Measurements from ENCODE around the gene POPDC2. TPM values are rescaled to one million over a fixed set of nuclear protein-coding genes. Genes with fewer than 3 reads are reported as not detected.
A peak's percentile ranks its signal among the peaks of the same experiment; 100 is the strongest.

The POPDC2 gene, protein sequence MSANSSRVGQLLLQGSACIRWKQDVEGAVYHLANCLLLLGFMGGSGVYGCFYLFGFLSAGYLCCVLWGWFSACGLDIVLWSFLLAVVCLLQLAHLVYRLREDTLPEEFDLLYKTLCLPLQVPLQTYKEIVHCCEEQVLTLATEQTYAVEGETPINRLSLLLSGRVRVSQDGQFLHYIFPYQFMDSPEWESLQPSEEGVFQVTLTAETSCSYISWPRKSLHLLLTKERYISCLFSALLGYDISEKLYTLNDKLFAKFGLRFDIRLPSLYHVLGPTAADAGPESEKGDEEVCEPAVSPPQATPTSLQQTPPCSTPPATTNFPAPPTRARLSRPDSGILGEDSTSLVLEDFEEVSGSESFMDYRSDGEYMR
- total RNA-seq, result 1 to 10 TPM; 2.3 to 3.1 TPM

DNA sequence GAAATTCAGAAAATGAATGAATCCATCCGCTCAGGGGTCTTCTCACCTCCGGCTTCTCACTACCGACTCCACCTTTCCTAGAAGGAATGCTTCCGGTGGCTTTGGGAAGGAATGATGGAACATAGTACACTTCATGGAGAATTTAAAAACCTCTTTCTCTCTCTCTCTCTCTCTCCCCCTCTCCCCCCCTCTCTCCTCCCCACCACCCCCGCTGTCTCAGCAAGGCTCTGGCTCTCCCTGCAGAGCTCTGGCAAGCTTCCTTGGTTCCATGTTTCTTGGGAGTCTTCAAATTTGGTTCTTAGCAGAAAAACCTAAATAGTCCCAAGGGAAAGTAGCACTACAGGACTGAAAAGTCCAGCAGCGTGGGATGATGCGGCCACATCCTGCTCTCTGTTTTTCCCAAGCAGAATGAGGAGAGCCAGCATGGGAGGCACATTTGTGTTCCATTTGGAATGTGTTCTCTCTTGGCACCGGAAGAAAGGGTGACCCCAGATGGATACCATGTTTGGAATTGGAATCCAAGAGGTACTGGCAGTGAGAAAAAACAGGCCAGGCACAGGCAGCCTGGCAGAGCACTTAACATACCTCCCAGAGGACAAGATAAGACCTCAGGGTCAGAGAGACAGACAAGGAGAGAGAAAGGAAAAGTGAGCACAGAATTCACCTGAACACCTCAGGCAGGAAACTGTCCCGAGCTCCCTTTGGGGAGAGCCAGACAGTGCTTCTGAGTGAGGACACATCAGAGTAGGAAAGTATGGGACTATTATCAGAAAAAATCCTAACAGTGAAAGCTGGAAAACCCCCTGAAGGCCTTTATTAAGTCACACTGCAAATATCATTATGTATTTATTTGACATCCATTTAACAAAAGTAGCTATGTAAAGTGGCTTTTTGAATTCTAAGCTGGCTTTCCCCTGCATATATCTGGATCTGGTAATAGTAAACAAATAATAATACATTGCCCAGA, at the start of gene POPDC2:
Gene POPDC2, minus strand, starts transcription at position 116 of the 967 bp plus-strand sequence. CDS start 166 bp downstream, outside the sequence.
- CTCF ChIA-PET, result no interaction called here

GRCh38 chr3:119703820-119704531, 43.6 kb upstream of the POPDC2 start:
- Mint-ChIP-seq H3K4me3 (peak overlapping the region; percentile 66), H3K9me3 (ENCODE audit: low read depth) (peaks cover 4% of the 10 kb centered on the region), H3K27me3 (peaks cover 16% of the 10 kb centered on the region), H3K36me3 (peaks cover 9% of the 10 kb centered on the region), H3K27ac (no peak overlapping the region), H3K4me1 (peaks cover 42% of the 10 kb centered on the region)
- DNase-seq (no peak), ATAC-seq (no peak)
- CTCF ChIA-PET, result interaction anchor here (1.0 to 1.6 kb wide), 2 partner anchors 13 to 463 kb away, joined by 3 to 7 read pairs; partner anchors contain the start of gene B4GALT4

More for the DNA sequence above, at the start of gene POPDC2:
- Mint-ChIP-seq H3K27ac (no peak within 1 kb of the TSS), H3K27me3 (no peaks in the 10 kb centered on the region), H3K9me3 (ENCODE audit: low read depth) (no peaks in the 10 kb centered on the region), H3K4me1 (peaks cover 20% of the 10 kb centered on the region), H3K4me3 (no peak within 1 kb of the TSS), H3K36me3 (peaks cover 2% of the 10 kb centered on the region)
- DNase-seq (no peak), ATAC-seq (no peak)

GRCh38 chr3:119702530-119703527, 42.4 kb upstream of the POPDC2 start, which contains the start of gene CFAP91:
TSS of gene CFAP91 (plus strand) at chr3:119703022. CDS start at chr3:119703099, 77 bp downstream.
- Mint-ChIP-seq H3K27ac (no peak within 1 kb of the TSS), H3K9me3 (ENCODE audit: low read depth) (peaks cover 4% of the 10 kb centered on the region), H3K36me3 (peaks cover 9% of the 10 kb centered on the region), H3K4me1 (peaks cover 42% of the 10 kb centered on the region), H3K4me3 (peak within 1 kb of the TSS; percentile 66), H3K27me3 (peaks cover 16% of the 10 kb centered on the region)
- CTCF ChIA-PET, result no interaction called here
- peak; percentile 91 for DNase-seq
- ATAC-seq, result peak; percentile 95

- ATAC-seq (no peak), DNase-seq (no peak)
- Mint-ChIP-seq H3K4me1 (peaks cover 46% of the 10 kb centered on the region), H3K27me3 (peaks cover 16% of the 10 kb centered on the region), H3K36me3 (peaks cover 9% of the 10 kb centered on the region), H3K9me3 (ENCODE audit: low read depth) (peaks cover 4% of the 10 kb centered on the region), H3K4me3 (no peak overlapping the region), H3K27ac (peak overlapping the region; percentile 62)
- CTCF ChIA-PET, result interaction anchor here (1.2 kb wide), 1 partner anchor 24 kb away, joined by 3 read pairs; the partner anchor contains the start of gene COX17
Measured at GRCh38 chr3:119700920-119701734, 40.7 kb upstream of the POPDC2 start.

GRCh38 chr3:119700269-119700919, 40.0 kb upstream of the POPDC2 start:
- peak overlapping the region; percentile 62 for H3K27ac Mint-ChIP-seq
- ATAC-seq (peak; percentile 16), DNase-seq (peak; percentile 59)
- H3K9me3 Mint-ChIP-seq (ENCODE audit: low read depth), result peaks cover 4% of the 10 kb centered on the region
- no peak overlapping the region for H3K4me3 Mint-ChIP-seq
- CTCF ChIA-PET, result interaction anchor here (1.2 kb wide), 1 partner anchor 24 kb away, joined by 3 read pairs; the partner anchor contains the start of gene COX17
- H3K36me3 Mint-ChIP-seq, result peaks cover 9% of the 10 kb centered on the region
- peaks cover 14% of the 10 kb centered on the region for H3K27me3 Mint-ChIP-seq
- H3K4me1 Mint-ChIP-seq, result peaks cover 49% of the 10 kb centered on the region

GRCh38 chr3:119697394-119697793, 37.0 kb upstream of the POPDC2 start:
- Mint-ChIP-seq H3K4me1 (peaks cover 36% of the 10 kb centered on the region), H3K36me3 (peaks cover 9% of the 10 kb centered on the region), H3K4me3 (no peak overlapping the region), H3K27me3 (no peaks in the 10 kb centered on the region), H3K27ac (no peak overlapping the region), H3K9me3 (ENCODE audit: low read depth) (peaks cover 4% of the 10 kb centered on the region)
- DNase-seq (no peak), ATAC-seq (no peak)
- CTCF ChIA-PET, result interaction anchor here (0.8 kb wide), 1 partner anchor 17 kb away, joined by 4 read pairs; no protein-coding TSS in a partner anchor

- no peak overlapping the region for H3K27ac Mint-ChIP-seq
- H3K9me3 Mint-ChIP-seq (ENCODE audit: low read depth), result no peaks in the 10 kb centered on the region
- peaks cover 3% of the 10 kb centered on the region for H3K36me3 Mint-ChIP-seq
- ATAC-seq (no peak), DNase-seq (no peak)
- peaks cover 18% of the 10 kb centered on the region for H3K4me1 Mint-ChIP-seq
- no peak overlapping the region for H3K4me3 Mint-ChIP-seq
- peaks cover under 1% of the 10 kb centered on the region for H3K27me3 Mint-ChIP-seq
- CTCF ChIA-PET, result interaction anchor here (1.4 to 1.7 kb wide), 2 partner anchors 15 to 21 kb away, joined by 3 to 5 read pairs; no protein-coding TSS in a partner anchor
Measured at GRCh38 chr3:119695480-119695879, 35.1 kb upstream of the POPDC2 start.

DNA sequence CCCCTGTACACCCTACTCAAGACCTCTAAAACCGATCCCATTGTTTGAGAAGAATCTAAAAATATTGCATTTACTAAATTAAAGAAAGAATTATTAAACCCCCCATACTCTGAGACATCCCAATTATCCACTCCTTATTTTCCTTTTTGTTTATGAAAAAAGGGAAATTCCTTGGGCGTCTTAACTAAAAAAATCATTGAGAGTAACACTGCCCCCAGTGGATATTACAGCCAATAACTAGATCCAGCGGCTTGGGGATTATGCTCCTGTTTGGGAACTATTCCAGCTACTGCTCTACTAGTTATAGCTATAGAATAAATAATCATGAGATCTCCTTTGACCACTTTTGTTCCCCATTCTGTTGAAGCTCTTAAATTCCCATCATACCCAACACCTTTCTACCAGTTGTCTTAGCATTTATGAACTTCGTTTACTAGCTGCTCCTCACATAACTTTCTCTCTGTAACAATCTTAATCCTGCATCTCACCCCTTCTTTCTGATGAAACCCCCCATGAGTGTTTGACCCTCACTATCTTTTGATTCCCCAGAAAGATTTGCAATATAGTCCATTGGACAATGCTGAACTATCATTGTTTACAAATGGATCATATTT, 29.8 kb upstream of the POPDC2 start:
- Mint-ChIP-seq H3K4me1 (peaks cover 1% of the 10 kb centered on the region), H3K9me3 (ENCODE audit: low read depth) (peaks cover 3% of the 10 kb centered on the region), H3K27me3 (peaks cover 11% of the 10 kb centered on the region), H3K27ac (no peak overlapping the region), H3K4me3 (no peak overlapping the region), H3K36me3 (peaks cover 2% of the 10 kb centered on the region)
- DNase-seq (no peak), ATAC-seq (no peak)
- CTCF ChIA-PET, result interaction anchor here (0.5 to 2.4 kb wide), 4 partner anchors 9 to 908 kb away, joined by 3 to 12 read pairs (median 7); no protein-coding TSS in a partner anchor

DNA sequence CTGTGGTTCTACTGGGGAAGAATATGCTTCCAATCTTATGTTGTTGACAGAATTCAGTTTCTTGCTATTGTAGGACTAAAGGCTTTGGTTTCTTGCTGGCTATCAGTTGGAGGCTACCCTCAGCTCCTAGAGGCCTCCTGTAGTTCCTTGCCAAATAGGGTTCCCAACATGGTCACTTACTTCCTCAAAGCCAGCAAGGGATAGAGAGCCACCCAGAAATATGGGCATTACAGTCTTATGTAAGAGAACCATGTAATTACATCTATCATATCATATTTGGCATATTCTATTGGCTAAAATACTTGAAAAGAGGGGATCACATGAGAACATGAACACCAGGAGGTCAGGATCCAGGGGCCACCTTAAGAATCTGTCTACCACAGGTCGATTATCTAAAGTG, 23.0 kb upstream of the POPDC2 start:
- Mint-ChIP-seq H3K27ac (no peak overlapping the region), H3K36me3 (peaks cover 2% of the 10 kb centered on the region)
- CTCF ChIA-PET, result no interaction called here

GRCh38 chr3:119681279-119681678, 20.9 kb upstream of the POPDC2 start:
- H3K27ac Mint-ChIP-seq, result no peak overlapping the region
- peaks cover 20% of the 10 kb centered on the region for H3K4me1 Mint-ChIP-seq
- CTCF ChIA-PET, result interaction anchor here (0.6 to 3.6 kb wide), 24 partner anchors 8 to 799 kb away, joined by 3 to 27 read pairs (median 4); partner anchors contain the start of genes CD80, IGSF11 and TMEM39A
- DNase-seq (no peak), ATAC-seq (no peak)
- peaks cover 7% of the 10 kb centered on the region for H3K36me3 Mint-ChIP-seq
- H3K4me3 Mint-ChIP-seq, result no peak overlapping the region
- no peaks in the 10 kb centered on the region for H3K9me3 Mint-ChIP-seq (ENCODE audit: low read depth)
- H3K27me3 Mint-ChIP-seq, result no peaks in the 10 kb centered on the region

More for the DNA sequence above, 23.0 kb upstream of the POPDC2 start:
- Mint-ChIP-seq H3K9me3 (ENCODE audit: low read depth) (peaks cover 3% of the 10 kb centered on the region), H3K4me3 (no peak overlapping the region), H3K4me1 (peaks cover 8% of the 10 kb centered on the region), H3K27me3 (peaks cover 4% of the 10 kb centered on the region)
- DNase-seq, result no peak
- ATAC-seq, result no peak
